ENCODE results near the gene PTPN7.
"Not testable (repeated sequence)": the region's sequence is repeated elsewhere in the genome, so short reads cannot be mapped to it uniquely, and the experiment has no call there.

The PTPN7 gene

DNA sequence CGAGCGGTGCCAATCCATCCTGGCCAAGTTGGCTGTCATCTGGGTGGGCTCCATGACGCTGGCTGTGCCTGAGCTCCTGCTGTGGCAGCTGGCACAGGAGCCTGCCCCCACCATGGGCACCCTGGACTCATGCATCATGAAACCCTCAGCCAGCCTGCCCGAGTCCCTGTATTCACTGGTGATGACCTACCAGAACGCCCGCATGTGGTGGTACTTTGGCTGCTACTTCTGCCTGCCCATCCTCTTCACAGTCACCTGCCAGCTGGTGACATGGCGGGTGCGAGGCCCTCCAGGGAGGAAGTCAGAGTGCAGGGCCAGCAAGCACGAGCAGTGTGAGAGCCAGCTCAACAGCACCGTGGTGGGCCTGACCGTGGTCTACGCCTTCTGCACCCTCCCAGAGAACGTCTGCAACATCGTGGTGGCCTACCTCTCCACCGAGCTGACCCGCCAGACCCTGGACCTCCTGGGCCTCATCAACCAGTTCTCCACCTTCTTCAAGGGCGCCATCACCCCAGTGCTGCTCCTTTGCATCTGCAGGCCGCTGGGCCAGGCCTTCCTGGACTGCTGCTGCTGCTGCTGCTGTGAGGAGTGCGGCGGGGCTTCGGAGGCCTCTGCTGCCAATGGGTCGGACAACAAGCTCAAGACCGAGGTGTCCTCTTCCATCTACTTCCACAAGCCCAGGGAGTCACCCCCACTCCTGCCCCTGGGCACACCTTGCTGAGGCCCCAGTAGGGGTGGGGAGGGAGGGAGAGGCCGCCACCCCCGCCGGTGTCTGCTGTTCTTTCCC, 32.4 kb downstream of the PTPN7 start:
- DNase-seq, result no peak

DNA sequence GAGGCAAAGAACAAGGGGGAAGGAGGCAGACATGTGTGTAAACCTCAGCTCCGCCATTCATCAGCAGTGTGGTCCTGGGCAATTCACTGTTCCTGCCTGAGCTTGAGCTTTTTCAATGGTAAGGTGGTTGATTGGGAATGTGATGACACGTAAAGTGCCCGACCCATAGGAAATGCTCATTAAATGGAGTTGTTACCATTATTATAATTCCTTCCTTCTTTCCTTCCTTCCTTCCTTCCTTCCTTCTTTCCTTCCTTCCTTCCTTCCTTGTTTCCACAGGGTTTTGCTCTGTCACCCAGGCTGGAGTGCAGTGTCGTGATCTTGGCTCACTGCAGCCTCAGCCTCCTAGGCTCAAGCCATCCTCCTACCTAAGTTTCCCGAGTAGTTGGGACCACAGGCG, 33.3 kb downstream of the PTPN7 start:
- no peak for DNase-seq

DNA sequence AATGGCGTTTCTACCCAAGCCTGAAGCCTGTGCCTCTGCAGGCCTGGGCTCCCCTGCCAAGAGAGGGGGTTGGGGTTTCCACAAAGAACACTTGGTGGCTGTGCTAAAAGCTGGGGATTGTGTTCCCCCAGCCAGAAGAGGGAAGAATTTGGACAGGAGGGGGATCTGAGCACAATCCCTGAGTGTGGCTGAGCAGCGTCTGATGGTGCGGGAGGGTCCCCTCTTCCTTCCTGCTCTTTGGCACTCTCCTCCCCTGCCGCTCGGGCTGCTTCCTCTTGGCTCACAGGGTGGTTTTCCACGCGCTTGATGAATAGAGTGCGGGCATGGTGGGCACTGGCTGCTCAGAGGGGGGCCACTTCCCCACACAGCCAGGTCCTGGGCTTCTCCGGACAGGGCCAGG, 34.0 kb downstream of the PTPN7 start:
- no peak for DNase-seq

GRCh38 chr1:202125611-202126010, 34.8 kb downstream of the PTPN7 start:
- DNase-seq, result no peak

GRCh38 chr1:202124142-202124541, 36.3 kb downstream of the PTPN7 start:
- peak; percentile 66 for DNase-seq

DNA sequence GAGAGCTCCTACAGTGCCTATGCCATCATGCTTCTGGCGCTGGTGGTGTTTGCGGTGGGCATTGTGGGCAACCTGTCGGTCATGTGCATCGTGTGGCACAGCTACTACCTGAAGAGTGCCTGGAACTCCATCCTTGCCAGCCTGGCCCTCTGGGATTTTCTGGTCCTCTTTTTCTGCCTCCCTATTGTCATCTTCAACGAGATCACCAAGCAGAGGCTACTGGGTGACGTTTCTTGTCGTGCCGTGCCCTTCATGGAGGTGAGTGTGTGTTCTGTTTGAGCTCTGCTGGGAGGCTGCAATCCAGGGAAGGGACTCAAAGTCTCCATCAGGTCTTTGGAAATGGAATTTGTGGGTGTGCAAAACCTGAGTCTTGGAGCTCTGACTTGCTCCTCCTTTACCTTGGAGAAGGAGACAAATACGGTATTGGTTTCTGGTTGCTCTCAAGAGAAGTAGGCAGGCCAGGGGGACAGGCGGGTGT, 37.0 kb downstream of the PTPN7 start:
- no peak for DNase-seq

- DNase-seq, result no peak
Measured at GRCh38 chr1:202122639-202123335, 37.6 kb downstream of the PTPN7 start, which contains the start of gene GPR37L1. GPR37L1 (plus strand) TSS chr1:202122917; CDS start chr1:202122964, 47 bp downstream.

DNA sequence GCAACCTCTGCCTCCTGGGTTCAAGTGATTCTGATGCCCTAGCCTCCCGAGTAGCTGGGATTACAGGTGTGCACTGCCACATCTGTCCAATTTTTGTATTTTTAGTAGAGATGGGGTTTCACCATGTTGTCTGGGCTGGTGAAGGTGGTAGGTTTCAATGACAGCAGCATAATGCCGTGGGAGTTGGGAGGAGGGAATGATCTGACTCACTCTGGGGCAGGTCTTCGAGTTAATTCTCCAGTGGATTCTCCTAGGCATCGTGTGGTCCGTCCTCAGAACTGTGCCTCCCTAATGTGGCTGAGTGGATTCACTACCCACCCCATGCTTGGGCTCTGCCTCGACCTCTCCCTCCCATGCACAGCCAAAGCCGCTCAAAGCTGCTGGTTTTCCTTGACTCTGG, 39.4 kb downstream of the PTPN7 start:
- DNase-seq, result no peak

- DNase-seq, result no peak
Measured at GRCh38 chr1:202117898-202118371, 42.5 kb downstream of the PTPN7 start.

DNA sequence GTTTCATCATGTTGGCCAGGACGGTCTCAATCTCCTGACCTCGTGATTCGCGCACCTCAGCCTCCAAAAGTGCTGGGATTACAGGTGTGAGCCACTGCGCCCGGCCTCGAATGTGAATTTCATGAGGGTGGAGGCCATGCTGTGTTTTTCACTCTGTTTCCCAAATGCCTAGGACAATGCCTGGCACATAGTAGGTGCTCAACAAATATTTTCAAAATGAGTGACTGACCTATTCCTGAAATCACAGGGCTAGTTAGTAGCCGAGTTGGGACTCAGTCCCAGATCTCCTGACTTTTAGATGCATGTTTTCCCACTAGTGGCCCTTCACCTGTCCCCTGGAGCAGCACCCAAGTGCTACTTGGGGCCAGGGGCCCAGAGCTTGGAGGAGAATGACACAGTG, 44.1 kb downstream of the PTPN7 start:
- no peak for DNase-seq

DNA sequence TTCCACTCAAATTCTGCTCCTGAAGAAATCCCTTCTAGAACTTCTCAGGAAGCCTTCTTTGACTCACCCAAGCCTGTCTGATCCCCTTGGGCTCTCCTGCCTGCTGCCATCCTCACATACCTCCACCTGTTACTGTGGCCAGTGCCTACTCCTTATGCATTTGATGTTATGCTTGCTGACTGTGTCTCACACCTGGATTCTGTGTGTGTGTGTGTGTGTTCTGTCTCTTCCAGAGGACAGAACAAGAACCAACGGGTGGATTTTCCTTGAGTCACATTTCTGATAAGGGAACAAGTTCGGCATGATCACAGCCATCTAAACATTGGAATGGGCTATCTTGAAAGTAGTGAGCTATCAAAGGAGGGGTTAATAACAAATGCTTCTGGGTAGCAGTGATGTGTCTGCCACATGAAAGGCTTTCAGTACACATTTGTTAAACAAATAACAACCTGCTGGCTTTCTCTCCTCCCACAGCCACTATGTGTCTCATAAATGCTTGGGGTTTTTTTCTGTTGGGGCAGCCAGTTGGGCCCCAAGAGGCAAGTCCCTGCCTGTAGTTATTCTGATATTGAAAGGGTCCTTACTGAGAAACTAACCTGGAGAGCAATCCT, 46.6 kb downstream of the PTPN7 start:
- DNase-seq, result no peak

GRCh38 chr1:202112859-202113689, 47.3 kb downstream of the PTPN7 start:
- no peak for DNase-seq

GRCh38 chr1:202111589-202111988, 48.8 kb downstream of the PTPN7 start:
- not testable (repeated sequence) for DNase-seq

DNA sequence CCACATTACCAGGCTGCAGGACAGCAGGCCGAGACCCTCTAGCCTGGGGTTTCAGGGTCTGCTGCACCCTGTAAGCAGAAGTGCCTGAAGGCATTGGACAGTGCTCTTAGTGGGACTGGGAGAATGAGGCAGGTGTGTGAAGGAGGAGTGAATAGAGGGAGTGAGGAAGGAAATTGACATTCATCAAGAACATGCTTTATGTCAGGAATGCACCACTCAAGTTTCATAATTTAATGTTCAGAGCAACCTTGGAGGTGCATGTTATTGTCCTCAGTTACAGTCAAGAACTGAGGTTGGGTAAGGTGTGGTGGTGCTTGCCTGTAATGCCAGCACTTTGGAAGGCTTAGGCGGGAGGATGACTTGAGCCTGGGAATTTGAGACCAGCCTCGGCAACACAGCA, 49.4 kb downstream of the PTPN7 start:
- DNase-seq, result no peak

GRCh38 chr1:202107801-202108731, 52.3 kb downstream of the PTPN7 start:
- no peak for DNase-seq

- no peak for DNase-seq
Measured at GRCh38 chr1:202107321-202107761, 53.1 kb downstream of the PTPN7 start.

DNA sequence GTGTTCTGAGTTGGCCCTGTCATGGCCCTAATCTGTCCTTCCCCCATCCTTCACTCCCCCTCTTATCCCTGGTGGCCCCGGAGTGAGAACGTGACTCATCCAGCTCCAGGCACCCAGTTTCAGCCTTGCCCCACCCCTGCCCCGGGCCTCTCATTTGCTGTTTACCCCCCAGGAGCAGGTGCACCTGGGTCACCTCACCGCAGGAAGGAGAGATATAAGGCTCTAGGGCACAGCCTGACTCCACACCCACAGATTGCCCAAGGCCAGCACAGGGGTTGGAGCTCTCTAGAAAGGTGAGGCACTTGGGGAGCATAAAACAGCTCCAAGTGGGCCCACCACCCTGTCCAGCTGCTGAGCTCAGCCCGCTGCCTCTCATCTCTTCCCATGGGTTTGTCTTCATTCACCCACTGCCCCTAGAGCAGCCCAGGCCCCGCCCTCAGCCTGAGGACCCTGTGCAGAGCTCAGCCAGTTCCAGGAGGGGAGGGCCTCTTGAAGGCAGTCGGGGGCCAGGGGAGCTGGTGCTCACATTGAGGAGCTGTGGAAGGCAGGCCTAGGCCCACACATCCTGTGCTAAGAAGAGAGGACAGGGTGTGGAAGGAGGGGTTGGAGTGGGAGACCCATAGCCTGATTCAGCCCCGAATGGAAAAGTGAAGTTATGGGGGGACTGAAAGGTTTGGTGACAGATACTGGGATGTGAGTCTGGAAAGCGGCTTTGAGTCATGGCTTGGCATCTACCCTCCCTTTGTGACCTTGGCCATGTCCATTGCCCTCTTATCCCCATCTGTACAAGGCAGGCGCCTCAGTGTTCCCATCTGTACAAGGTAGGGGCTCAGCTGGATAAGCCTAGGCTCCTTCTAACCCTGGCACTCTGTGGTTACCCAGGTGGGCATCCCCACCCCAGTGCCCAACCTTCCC, 53.8 kb downstream of the PTPN7 start:
- no peak for DNase-seq

GRCh38 chr1:202105571-202106339, 54.6 kb downstream of the PTPN7 start:
- DNase-seq, result no peak

DNA sequence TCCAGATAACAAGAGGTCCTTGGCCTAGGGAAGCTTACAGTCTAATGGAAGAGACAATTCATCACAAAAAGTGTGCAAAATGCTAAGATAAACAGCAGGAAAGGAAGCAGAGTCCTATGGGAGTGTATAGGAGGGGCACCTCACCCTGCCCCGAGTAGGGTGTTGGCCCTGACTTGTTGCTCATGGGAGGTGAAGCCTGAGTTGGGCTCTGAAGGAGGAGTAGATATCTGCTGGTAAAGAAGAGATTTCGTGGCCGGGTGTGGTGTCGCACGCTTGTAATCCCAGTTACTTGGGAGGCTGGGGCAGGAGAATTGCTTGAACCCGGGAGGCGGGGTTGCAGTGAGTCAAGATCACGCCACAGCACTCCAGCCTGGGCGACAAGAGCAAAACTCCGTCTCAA, 56.3 kb downstream of the PTPN7 start:
- DNase-seq, result no peak

DNA sequence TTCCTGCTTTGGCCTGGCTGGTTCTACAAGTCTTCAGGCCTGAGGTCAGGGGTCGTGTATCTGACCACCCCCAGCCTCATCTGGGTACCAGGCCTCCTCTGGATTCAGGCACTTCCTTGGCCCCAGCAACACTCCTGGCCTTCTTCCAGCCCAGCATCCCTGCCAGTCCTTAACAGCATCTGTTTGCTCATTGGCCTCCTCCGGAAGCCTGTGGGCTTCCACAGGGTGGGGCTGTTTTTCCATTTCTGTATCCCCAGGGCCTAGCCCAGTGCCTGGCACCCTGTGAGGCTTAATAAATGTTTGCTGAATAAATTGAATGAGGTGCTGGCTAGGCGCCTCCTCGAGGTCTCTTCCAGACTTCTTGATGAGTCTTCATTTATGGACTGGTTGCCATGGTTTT, 59.2 kb downstream of the PTPN7 start:
- no peak for DNase-seq

All from DMS 273 treated with DMSO at 0.1 percent for 48 hours (cell line).